Measurements from ENCODE around the gene HHATL.

HHATL gene

DNA sequence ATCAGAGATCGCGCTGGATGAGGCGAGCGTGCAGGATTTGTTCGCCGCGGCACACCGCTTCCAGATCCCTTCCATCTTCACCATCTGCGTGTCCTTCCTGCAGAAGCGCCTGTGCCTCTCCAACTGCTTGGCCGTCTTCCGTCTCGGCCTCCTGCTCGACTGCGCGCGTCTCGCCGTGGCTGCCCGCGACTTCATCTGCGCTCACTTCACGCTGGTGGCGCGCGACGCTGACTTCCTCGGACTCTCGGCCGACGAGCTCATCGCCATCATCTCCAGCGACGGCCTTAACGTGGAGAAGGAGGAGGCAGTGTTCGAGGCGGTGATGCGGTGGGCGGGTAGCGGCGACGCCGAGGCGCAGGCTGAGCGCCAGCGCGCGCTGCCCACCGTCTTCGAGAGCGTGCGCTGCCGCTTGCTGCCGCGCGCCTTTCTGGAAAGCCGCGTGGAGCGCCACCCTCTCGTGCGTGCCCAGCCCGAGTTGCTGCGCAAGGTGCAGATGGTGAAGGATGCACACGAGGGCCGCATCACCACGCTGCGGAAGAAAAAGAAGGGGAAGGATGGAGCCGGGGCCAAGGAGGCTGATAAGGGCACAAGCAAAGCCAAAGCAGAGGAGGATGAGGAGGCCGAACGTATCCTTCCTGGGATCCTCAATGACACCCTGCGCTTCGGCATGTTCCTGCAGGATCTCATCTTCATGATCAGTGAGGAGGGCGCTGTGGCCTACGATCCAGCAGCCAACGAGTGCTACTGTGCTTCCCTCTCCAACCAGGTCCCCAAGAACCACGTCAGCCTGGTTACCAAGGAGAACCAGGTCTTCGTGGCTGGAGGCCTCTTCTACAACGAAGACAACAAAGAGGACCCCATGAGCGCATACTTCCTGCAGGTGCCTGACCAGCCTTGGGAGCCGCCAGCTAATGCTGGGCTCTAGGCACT, 16.4 kb downstream of the HHATL start:
- H4K20me1 ChIP-seq = no peaks in the 10 kb centered on the region
- no peak overlapping the region for H3K9ac ChIP-seq
- peaks cover 26% of the 10 kb centered on the region for H3K4me1 ChIP-seq
- H3K27me3 ChIP-seq = no peaks in the 10 kb centered on the region
- H3K9me3 ChIP-seq = no peaks in the 10 kb centered on the region
- H3K36me3 ChIP-seq = no peaks in the 10 kb centered on the region
- no peak overlapping the region for H3K4me3 ChIP-seq
- H3K4me2 ChIP-seq = no peak overlapping the region
- H3K27ac ChIP-seq = no peak overlapping the region
- no peak for TF ChIP-seq Cebpa-rat (IDR thresholded peaks at IDR 0.05)

GRCh38 chr3:42685363-42685881, 17.2 kb downstream of the HHATL start, which contains the start of gene KLHL40:
TSS of gene KLHL40 (plus strand) at chr3:42685537. CDS start at chr3:42685619, 82 bp downstream.
- TF ChIP-seq Cebpa-rat (IDR thresholded peaks at IDR 0.05) = no peak
- Histone ChIP-seq H3K27ac (no peak within 1 kb of the TSS), H3K9ac (no peak within 1 kb of the TSS)

DNA sequence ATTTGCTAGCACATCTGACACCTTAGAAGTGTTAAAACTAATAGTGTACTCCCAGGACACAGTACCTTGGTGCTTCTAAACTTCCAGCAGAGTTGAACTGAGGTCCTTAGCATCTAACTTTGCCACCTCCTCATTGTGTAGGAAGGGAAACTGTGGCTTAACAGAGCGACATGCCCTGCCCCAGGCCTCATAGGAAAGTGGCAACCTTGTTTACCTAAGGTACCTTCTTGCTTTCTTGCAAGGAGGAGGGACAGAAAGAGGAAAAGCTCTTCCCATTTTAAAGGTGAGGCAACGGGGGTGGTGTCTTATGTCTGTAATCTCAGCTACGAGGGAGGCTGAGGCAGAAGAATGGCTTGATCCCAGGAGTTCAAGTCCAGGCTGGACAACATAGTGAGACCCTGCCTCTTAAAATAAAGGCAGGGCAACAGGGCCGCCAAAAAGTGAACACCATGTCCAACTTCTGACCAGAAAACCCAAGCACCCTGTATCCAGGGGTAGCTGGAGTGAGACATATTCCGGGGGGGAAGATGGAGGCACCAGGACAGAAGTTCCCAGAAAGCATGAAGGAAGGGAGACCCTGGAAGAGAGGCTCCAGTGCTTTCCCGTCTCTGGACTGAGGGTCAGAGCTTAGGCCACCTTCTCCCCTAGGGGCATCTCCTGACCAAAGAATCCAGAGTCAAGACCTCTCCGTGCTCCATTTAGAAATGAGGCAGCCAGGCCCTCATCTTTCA, 17.8 kb downstream of the HHATL start:
- no peak for TF ChIP-seq Cebpa-rat (IDR thresholded peaks at IDR 0.05)
- Histone ChIP-seq H3K4me1 (0 out of 2 replicates have a peak, but pooled peaks cover 14% of the 10 kb centered on the region), H3K27ac (no peak overlapping the region), H4K20me1 (no peaks in the 10 kb centered on the region), H3K4me3 (no peak overlapping the region), H3K9me3 (no peaks in the 10 kb centered on the region), H3K27me3 (no peaks in the 10 kb centered on the region), H3K9ac (no peak overlapping the region), H3K4me2 (no peak overlapping the region), H3K36me3 (no peaks in the 10 kb centered on the region)

More at GRCh38 chr3:42685363-42685881, 17.2 kb downstream of the HHATL start, which contains the start of gene KLHL40:
- Histone ChIP-seq H3K4me2 (no peak within 1 kb of the TSS), H3K36me3 (no peaks in the 10 kb centered on the region), H3K9me3 (no peaks in the 10 kb centered on the region), H3K4me1 (peaks cover 18% of the 10 kb centered on the region), H4K20me1 (no peaks in the 10 kb centered on the region), H3K27me3 (no peaks in the 10 kb centered on the region), H3K4me3 (no peak within 1 kb of the TSS)

DNA sequence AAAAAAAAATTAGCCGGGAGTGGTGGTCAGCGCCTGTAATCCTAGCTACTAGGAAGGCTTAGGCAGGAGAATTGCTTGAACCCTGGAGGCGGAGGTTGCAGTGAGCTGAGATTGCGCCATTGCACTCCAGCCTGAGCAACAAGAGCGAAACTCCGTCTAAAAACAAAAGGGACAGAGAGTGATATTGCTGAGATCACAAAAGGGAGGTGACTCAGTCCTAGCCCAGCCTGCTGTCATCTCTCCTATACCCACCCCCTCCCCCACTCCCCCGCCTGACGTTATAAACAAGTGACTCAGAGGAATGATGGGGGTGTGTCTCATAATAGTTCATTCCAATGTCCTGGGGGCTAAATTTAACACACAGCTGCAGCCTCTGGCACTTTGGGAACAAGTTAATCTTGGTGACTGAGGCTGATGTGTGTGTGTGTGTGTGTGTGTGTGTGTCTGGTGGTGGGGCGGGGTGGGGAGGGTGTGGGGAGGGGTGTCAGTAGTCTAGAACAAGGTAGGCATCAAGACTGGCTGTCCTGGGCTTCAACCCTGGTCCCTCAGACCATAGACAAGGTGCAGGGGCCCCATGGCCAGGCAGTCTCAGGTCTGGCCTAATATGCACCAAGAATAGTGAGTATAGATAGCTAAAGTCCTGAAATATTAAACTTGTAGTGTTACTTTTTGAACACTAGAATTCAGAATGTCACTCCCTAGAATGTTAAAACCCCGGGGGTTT, 18.6 kb downstream of the HHATL start:
- no peak overlapping the region for H3K9ac ChIP-seq
- H3K27me3 ChIP-seq = no peaks in the 10 kb centered on the region
- no peaks in the 10 kb centered on the region for H4K20me1 ChIP-seq
- 0 out of 2 replicates have a peak, but pooled peaks cover 6% of the 10 kb centered on the region for H3K4me1 ChIP-seq
- no peak overlapping the region for H3K4me3 ChIP-seq
- no peak overlapping the region for H3K4me2 ChIP-seq
- no peak overlapping the region for H3K27ac ChIP-seq
- no peak for TF ChIP-seq Cebpa-rat (IDR thresholded peaks at IDR 0.05)
- no peaks in the 10 kb centered on the region for H3K36me3 ChIP-seq
- H3K9me3 ChIP-seq = no peaks in the 10 kb centered on the region

GRCh38 chr3:42682301-42683070, 20.1 kb downstream of the HHATL start:
- H4K20me1 ChIP-seq = no peaks in the 10 kb centered on the region
- H3K4me1 ChIP-seq = no peaks in the 10 kb centered on the region
- H3K4me2 ChIP-seq = no peak overlapping the region
- H3K27me3 ChIP-seq = no peaks in the 10 kb centered on the region
- no peaks in the 10 kb centered on the region for H3K36me3 ChIP-seq
- H3K9ac ChIP-seq = no peak overlapping the region
- H3K27ac ChIP-seq = no peak overlapping the region
- H3K4me3 ChIP-seq = no peak overlapping the region
- TF ChIP-seq Cebpa-rat (IDR thresholded peaks at IDR 0.05) = no peak
- H3K9me3 ChIP-seq = peaks cover 3% of the 10 kb centered on the region; the same call in 1 of the 2 replicates

GRCh38 chr3:42681361-42682038, 21.1 kb downstream of the HHATL start:
- Histone ChIP-seq H3K4me2 (no peak overlapping the region), H3K4me1 (no peaks in the 10 kb centered on the region), H3K27me3 (no peaks in the 10 kb centered on the region), H3K27ac (no peak overlapping the region), H3K36me3 (no peaks in the 10 kb centered on the region), H3K4me3 (no peak overlapping the region), H3K9me3 (peaks cover 7% of the 10 kb centered on the region; the same call in 1 of the 2 replicates), H3K9ac (no peak overlapping the region), H4K20me1 (no peaks in the 10 kb centered on the region)
- no peak for TF ChIP-seq Cebpa-rat (IDR thresholded peaks at IDR 0.05)

DNA sequence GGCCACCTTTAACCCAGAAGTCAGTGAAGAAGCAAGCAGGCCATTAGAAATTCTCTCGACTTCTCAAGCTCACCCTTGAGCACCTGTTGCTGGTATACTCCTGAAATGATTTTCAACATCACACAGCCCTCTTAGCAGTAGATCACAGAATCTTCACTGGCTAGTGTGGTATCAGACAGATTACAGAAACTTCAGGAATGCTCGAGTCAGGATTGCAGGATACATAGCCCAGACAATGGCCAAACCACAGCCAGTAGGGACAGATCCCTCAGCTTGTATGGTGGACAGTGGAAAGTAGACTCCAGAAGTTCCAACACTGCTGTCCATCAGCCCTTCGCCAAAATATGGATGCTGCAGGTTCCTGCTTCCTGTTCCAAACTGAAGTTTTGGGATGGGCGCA, 21.8 kb downstream of the HHATL start:
- Histone ChIP-seq H4K20me1 (no peaks in the 10 kb centered on the region), H3K9ac (no peak overlapping the region), H3K4me2 (no peak overlapping the region), H3K4me1 (no peaks in the 10 kb centered on the region), H3K4me3 (no peak overlapping the region), H3K36me3 (no peaks in the 10 kb centered on the region), H3K27ac (no peak overlapping the region), H3K9me3 (peaks cover 13% of the 10 kb centered on the region), H3K27me3 (no peaks in the 10 kb centered on the region)
- TF ChIP-seq Cebpa-rat (IDR thresholded peaks at IDR 0.05) = no peak

DNA sequence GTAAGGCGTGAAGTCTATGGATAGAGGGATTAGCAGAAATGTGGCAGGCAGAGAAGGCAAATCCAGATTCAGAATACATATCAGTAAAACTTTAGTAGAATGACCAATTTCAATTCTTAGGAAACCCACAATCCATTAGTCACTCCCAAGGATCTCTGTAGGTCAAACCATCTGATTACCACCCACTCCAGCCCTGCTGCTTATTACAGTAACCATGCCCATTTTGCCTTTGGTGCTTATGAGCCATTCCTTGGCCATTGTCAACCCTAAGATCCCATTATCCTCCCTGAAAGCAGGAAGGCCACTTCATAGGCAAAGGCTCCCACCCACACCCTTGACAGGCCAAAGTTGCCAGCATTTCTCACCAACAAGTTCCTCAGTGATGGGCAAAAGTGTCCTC, 22.3 kb downstream of the HHATL start:
- Histone ChIP-seq H3K27me3 (no peaks in the 10 kb centered on the region), H3K4me2 (no peak overlapping the region), H3K4me3 (no peak overlapping the region), H3K9ac (no peak overlapping the region), H3K36me3 (no peaks in the 10 kb centered on the region), H3K27ac (no peak overlapping the region), H3K9me3 (peaks cover 13% of the 10 kb centered on the region), H3K4me1 (no peaks in the 10 kb centered on the region), H4K20me1 (no peaks in the 10 kb centered on the region)
- no peak for TF ChIP-seq Cebpa-rat (IDR thresholded peaks at IDR 0.05)

All from BLaER1 (cell line).